MCF 10A (cell line): ENCODE measurements around the gene SORCS1. TPM values are rescaled to one million over a fixed set of nuclear protein-coding genes. Genes with fewer than 3 reads are reported as not detected.

Source experiments
- BruUV-seq: library from RNA; stranded (reverse); fragments of 400-500 nt; replicated peaks from 2 replicates; lab custom pipeline; 2021; lab: Mats Ljungman, UMichigan
- CTCF ChIA-PET: fragments of 300-600 bp; sonication (Branson Sonifier 250); formaldehyde crosslinking; extraction: SDS; loops from one replicate; lab custom pipeline; 2021; ENCODE audit warnings: antibody characterized with exemption, inconsistent platforms; lab: Yijun Ruan, JAX
- POLR2A ChIA-PET: fragments of 300-600, 350-650 bp; sonication (Branson Sonifier 250); formaldehyde crosslinking; extraction: SDS; loops from one replicate; lab custom pipeline; 2020; ENCODE audit warnings: antibody characterized with exemption, inconsistent platforms; lab: Yijun Ruan, JAX
- DNase-seq: peaks from one replicate; pipeline ENCODE4 v3.0.0-alpha.2; 2018; ENCODE audit not compliant: unreplicated experiment
- H3K27ac Mint-ChIP-seq: one replicate; pipeline ENCODE4 v1.8.0; 2022; ENCODE audit warnings: mild to moderate bottlenecking, low read depth, mixed read lengths; ENCODE audit not compliant: unreplicated experiment
- H3K27me3 Mint-ChIP-seq: one replicate; pipeline ENCODE4 v1.8.0; 2022; ENCODE audit warnings: mixed read lengths; ENCODE audit not compliant: insufficient read depth, unreplicated experiment
- H3K36me3 Mint-ChIP-seq: one replicate; pipeline ENCODE4 v1.8.0; 2022; ENCODE audit warnings: mild to moderate bottlenecking, moderate library complexity, mixed read lengths; ENCODE audit not compliant: insufficient read depth, unreplicated experiment
- H3K4me1 Mint-ChIP-seq: one replicate; pipeline ENCODE4 v1.8.0; 2022; ENCODE audit warnings: mixed read lengths; ENCODE audit not compliant: insufficient read depth, unreplicated experiment
- H3K4me3 Mint-ChIP-seq: one replicate; pipeline ENCODE4 v1.8.0; 2022; ENCODE audit warnings: mild to moderate bottlenecking, moderate library complexity, mixed read lengths; ENCODE audit not compliant: unreplicated experiment
- H3K9me3 Mint-ChIP-seq: one replicate; pipeline ENCODE4 v1.8.0; 2022; ENCODE audit warnings: mixed read lengths; ENCODE audit not compliant: unreplicated experiment
- CTCF ChIP-seq: fragments of 200-600 bp; IDR thresholded peaks from one replicate; pipeline ENCODE4 v1.8.0; 2022; ENCODE audit warnings: antibody characterized with exemption, mild to moderate bottlenecking; ENCODE audit not compliant: unreplicated experiment
- intact Hi-C: fragments of 100-400 bp; cut with micrococcal nuclease; formaldehyde crosslinking; loops from 2 replicates; pipeline ENCODE4 v1.14.1; 2022
- total RNA-seq: library from RNA; stranded (reverse); gene quantifications from 2 replicates; pipeline ENCODE4 v1.2.3, GENCODE V29; 2022

The SORCS1 gene
- total RNA-seq, 1 experiment from 2014 or later = 0.54 TPM

GRCh38 chr10:106799776-106800175 is 364.7 kb downstream of the SORCS1 start:
- Mint-ChIP-seq H3K4me1 (no peaks in the 10 kb centered on the region), H3K27me3 (no peaks in the 10 kb centered on the region), H3K36me3 (no peaks in the 10 kb centered on the region), H3K9me3 (peaks cover 7% of the 10 kb centered on the region), H3K27ac (no peak overlapping the region), H3K4me3 (no peak overlapping the region)
- TF ChIP-seq CTCF = no peak
- BruUV-seq = no TSS peak
- ChIA-PET POLR2A (no interaction called here), CTCF (no interaction called here)
- intact Hi-C loops = loop anchor here (10.0 kb wide), 1 partner anchor 345 kb away; no protein-coding TSS in a partner anchor
- DNase-seq = no peak

GRCh38 chr10:106795619-106796018 is 368.9 kb downstream of the SORCS1 start:
- POLR2A ChIA-PET = no interaction called here
- peaks cover 7% of the 10 kb centered on the region for H3K9me3 Mint-ChIP-seq
- peak; percentile 64 for DNase-seq
- BruUV-seq = no TSS peak
- no peaks in the 10 kb centered on the region for H3K36me3 Mint-ChIP-seq
- peaks cover 6% of the 10 kb centered on the region for H3K4me1 Mint-ChIP-seq
- CTCF ChIA-PET = interaction anchor here (0.6 to 2.0 kb wide), 4 partner anchors 17 to 1641 kb away, joined by 3 to 6 read pairs (median 3); no protein-coding TSS in a partner anchor
- H3K4me3 Mint-ChIP-seq = no peak overlapping the region
- TF ChIP-seq CTCF = peak; percentile 52
- intact Hi-C loops = loop anchor here (1.0 to 10.0 kb wide), 4 partner anchors 215 to 1020 kb away; no protein-coding TSS in a partner anchor
- no peak overlapping the region for H3K27ac Mint-ChIP-seq
- no peaks in the 10 kb centered on the region for H3K27me3 Mint-ChIP-seq

- H3K27me3 Mint-ChIP-seq = no peaks in the 10 kb centered on the region
- intact Hi-C loops = loop anchor here (2.0 to 10.0 kb wide), 3 partner anchors 217 to 615 kb away; no protein-coding TSS in a partner anchor
- no peak overlapping the region for H3K4me3 Mint-ChIP-seq
- H3K4me1 Mint-ChIP-seq = peaks cover 6% of the 10 kb centered on the region
- H3K27ac Mint-ChIP-seq = no peak overlapping the region
- ChIA-PET POLR2A (no interaction called here), CTCF (interaction anchor here (0.9 to 2.0 kb wide), 3 partner anchors 15 to 1021 kb away, joined by 4 to 6 read pairs (median 4); no protein-coding TSS in a partner anchor)
- H3K36me3 Mint-ChIP-seq = no peaks in the 10 kb centered on the region
- no peak for DNase-seq
- no TSS peak for BruUV-seq
- no peaks in the 10 kb centered on the region for H3K9me3 Mint-ChIP-seq
- no peak for TF ChIP-seq CTCF
Measured at GRCh38 chr10:106793617-106794016, 370.9 kb downstream of the SORCS1 start.

GRCh38 chr10:106789623-106790022 is 374.9 kb downstream of the SORCS1 start:
- DNase-seq = no peak
- ChIA-PET POLR2A (no interaction called here), CTCF (no interaction called here)
- Mint-ChIP-seq H3K27me3 (no peaks in the 10 kb centered on the region), H3K27ac (no peak overlapping the region), H3K9me3 (no peaks in the 10 kb centered on the region), H3K4me3 (no peak overlapping the region), H3K36me3 (no peaks in the 10 kb centered on the region), H3K4me1 (peaks cover 6% of the 10 kb centered on the region)
- no TSS peak for BruUV-seq
- intact Hi-C loops = loop anchor here (10.0 kb wide), 1 partner anchor 355 kb away; no protein-coding TSS in a partner anchor
- no peak for TF ChIP-seq CTCF
